GM23338 (cell line): ENCODE measurements around the gene NTRK3. TPM values are rescaled to one million over a fixed set of nuclear protein-coding genes. Genes with fewer than 3 reads are reported as not detected.

ENCODE experiments used
- ATAC-seq: fragments of 200-7000 bp; cut with Tn5 transposase; 3 replicates; pipeline ENCODE4 v1.9.1; 2020
- DNase-seq: peaks from one replicate; pipeline ENCODE4 v3.0.0-alpha.2; 2015; ENCODE audit warnings: low spot score
- H2AFZ ChIP-seq: fragments of 200-600 bp; sonication (generic); 2 replicates; pipeline ENCODE4 v1.8.0; 2016; ENCODE audit warnings: antibody characterized with exemption, mild to moderate bottlenecking, moderate library complexity
- H3F3A ChIP-seq: fragments of 200-600 bp; sonication (generic); replicated peaks from 2 replicates; pipeline ENCODE4 v1.8.0; 2017; ENCODE audit warnings: antibody characterized with exemption, mixed run types, low read depth
- H3K27ac ChIP-seq: fragments of 200-600 bp; sonication (generic); 2 replicates; pipeline ENCODE4 v1.6.1; 2016; ENCODE audit warnings: low read depth
- H3K27me3 ChIP-seq: fragments of 200-600 bp; sonication (generic); 2 replicates; pipeline ENCODE4 v1.8.0; 2016; ENCODE audit warnings: mild to moderate bottlenecking, mixed run types, moderate library complexity; ENCODE audit not compliant: insufficient read depth
- H3K36me3 ChIP-seq: fragments of 200-600 bp; sonication (generic); 2 replicates; pipeline ENCODE4 v1.8.0; 2016; ENCODE audit warnings: mild to moderate bottlenecking; ENCODE audit not compliant: insufficient read depth
- H3K4me1 ChIP-seq: fragments of 200-600 bp; sonication (generic); 2 replicates; pipeline ENCODE4 v1.8.0; 2016; ENCODE audit warnings: mild to moderate bottlenecking, moderate library complexity; ENCODE audit not compliant: insufficient read depth
- H3K4me2 ChIP-seq: fragments of 200-600 bp; sonication (generic); 2 replicates; pipeline ENCODE4 v1.7.1; 2017; ENCODE audit warnings: mixed run types
- H3K4me3 ChIP-seq: fragments of 200-600 bp; sonication (generic); 2 replicates; pipeline ENCODE4 v1.6.1; 2016; ENCODE audit warnings: mixed run types
- H3K79me2 ChIP-seq: fragments of 200-600 bp; sonication (generic); replicated peaks from 2 replicates; pipeline ENCODE4 v1.8.0; 2017; ENCODE audit warnings: mild to moderate bottlenecking; ENCODE audit not compliant: insufficient read depth
- H3K9me2 ChIP-seq: fragments of 200-600 bp; sonication (generic); 2 replicates; pipeline ENCODE4 v1.8.0; 2017; ENCODE audit not compliant: insufficient read depth
- H4K20me1 ChIP-seq: fragments of 200-600 bp; sonication (generic); replicated peaks from 2 replicates; pipeline ENCODE4 v1.8.0; 2017; ENCODE audit warnings: mild to moderate bottlenecking; ENCODE audit not compliant: insufficient read depth
- H3K27ac Mint-ChIP-seq: 2 replicates; pipeline ENCODE4 v1.8.0; 2020; ENCODE audit warnings: inconsistent platforms, mild to moderate bottlenecking, moderate library complexity, mixed read lengths
- H3K27me3 Mint-ChIP-seq: 3 replicates; pipeline ENCODE4 v1.8.0; 2022; ENCODE audit warnings: low read depth, mild to moderate bottlenecking, moderate library complexity, mixed read lengths, inconsistent platforms; ENCODE audit not compliant: insufficient read depth, poor library complexity
- H3K36me3 Mint-ChIP-seq: 3 replicates; pipeline ENCODE4 v1.8.0; 2021; ENCODE audit warnings: low read depth, mild to moderate bottlenecking, inconsistent platforms, moderate library complexity, mixed read lengths
- H3K4me1 Mint-ChIP-seq: 3 replicates; pipeline ENCODE4 v1.8.0; 2020; ENCODE audit warnings: mild to moderate bottlenecking, inconsistent platforms, mixed read lengths
- H3K4me3 Mint-ChIP-seq: 3 replicates; pipeline ENCODE4 v1.8.0; 2021; ENCODE audit warnings: moderate library complexity, mild to moderate bottlenecking, inconsistent platforms, mixed read lengths
- H3K9me3 Mint-ChIP-seq: 3 replicates; pipeline ENCODE4 v1.8.0; 2020; ENCODE audit warnings: moderate library complexity, mild to moderate bottlenecking, inconsistent platforms, mixed read lengths
- CREB1 ChIP-seq: fragments of 250-450 bp; sonication (Bioruptor Pico); IDR thresholded peaks from 2 replicates; pipeline ENCODE4 v1.5.0; 2020; ENCODE audit warnings: low read depth, mild to moderate bottlenecking, moderate library complexity
- ETS1 ChIP-seq: IDR thresholded peaks from 2 replicates; pipeline ENCODE4 v1.6.1; 2016; ENCODE audit warnings: antibody characterized with exemption
- EZH2phosphoT487 ChIP-seq: fragments of 200-600 bp; sonication (generic); IDR thresholded peaks from one replicate; pipeline ENCODE4 v1.8.1; 2018; ENCODE audit warnings: antibody characterized with exemption; ENCODE audit not compliant: unreplicated experiment
- JUNB ChIP-seq: IDR thresholded peaks from one replicate; pipeline ENCODE4 v1.6.1; 2016; ENCODE audit warnings: antibody characterized with exemption; ENCODE audit not compliant: unreplicated experiment
- NANOG ChIP-seq: IDR thresholded peaks from 2 replicates; pipeline ENCODE4 v1.6.1; 2016; ENCODE audit warnings: antibody characterized with exemption, borderline replicate concordance
- POLR2AphosphoS5 ChIP-seq: IDR thresholded peaks from 2 replicates; pipeline ENCODE4 v1.6.1; 2016; ENCODE audit warnings: antibody characterized with exemption, low read depth
- REST ChIP-seq: IDR thresholded peaks from one replicate; pipeline ENCODE4 v1.6.1; 2018; ENCODE audit warnings: antibody characterized with exemption; ENCODE audit not compliant: unreplicated experiment
- STAT1 ChIP-seq: IDR thresholded peaks from one replicate; pipeline ENCODE4 v1.6.1; 2016; ENCODE audit warnings: antibody characterized with exemption; ENCODE audit not compliant: unreplicated experiment
- ZNF114 ChIP-seq: fragments of 250-450 bp; sonication (Bioruptor Pico); IDR thresholded peaks from 2 replicates; pipeline ENCODE4 v1.5.0; 2020; ENCODE audit warnings: mild to moderate bottlenecking, moderate library complexity
- polyA plus RNA-seq: library from polyadenylated mRNA; unstranded; fragments of >200 nt; fragmentation: Nextera tagmentation; extraction: Ambion mirVana; gene quantifications from 2 replicates; pipeline ENCODE4 v1.2.1, GENCODE V29; 2016
- total RNA-seq: library from RNA; depleted of rRNA; stranded (reverse); fragments of >200 nt; shearing (Covaris generic); gene quantifications from 2 replicates; pipeline ENCODE4 v1.2.3, GENCODE V29; 2014

NTRK3 gene
- total and polyA plus RNA-seq, 2 experiments from 2014 or later: 3.1 to 5.3 TPM

- Histone ChIP-seq H3K27me3 (no peaks in the 10 kb centered on the region), H2AFZ (no peak overlapping the region), H3K4me3 (no peak overlapping the region), H3K79me2 (no peaks in the 10 kb centered on the region), H3F3A (no peaks in the 10 kb centered on the region), H3K4me2 (no peak overlapping the region), H3K4me1 (no peaks in the 10 kb centered on the region), H3K36me3 (no peaks in the 10 kb centered on the region), H3K27ac (no peak overlapping the region), H3K9me2 (0 out of 2 replicates have a peak, but pooled peaks cover 4% of the 10 kb centered on the region), H4K20me1 (no peaks in the 10 kb centered on the region)
- no peak overlapping the region for H3K27ac Mint-ChIP-seq
- H3K4me3 Mint-ChIP-seq: no peak overlapping the region
- ATAC-seq: no peak
- no peaks in the 10 kb centered on the region; the same call in 2 of the 3 replicates for H3K9me3 Mint-ChIP-seq
- H3K36me3 Mint-ChIP-seq: no peaks in the 10 kb centered on the region
- H3K27me3 Mint-ChIP-seq: peaks cover 4% of the 10 kb centered on the region
- TF ChIP-seq ZNF114 (CRISPR knock-in tag) (no peak), REST (no peak), POLR2AphosphoS5 (no peak), NANOG (no peak), CREB1 (CRISPR knock-in tag) (no peak), STAT1 (no peak), EZH2phosphoT487 (no peak)
- no peaks in the 10 kb centered on the region for H3K4me1 Mint-ChIP-seq
- DNase-seq: no peak
Observed at GRCh38 chr15:87947560-87947959, 309.0 kb downstream of the NTRK3 start.

GRCh38 chr15:87945246-87945645 is 311.3 kb downstream of the NTRK3 start:
- Histone ChIP-seq H2AFZ (no peak overlapping the region), H3K27ac (no peak overlapping the region), H3K4me1 (no peaks in the 10 kb centered on the region), H4K20me1 (no peaks in the 10 kb centered on the region), H3K27me3 (no peaks in the 10 kb centered on the region), H3K4me2 (no peak overlapping the region), H3K9me2 (0 out of 2 replicates have a peak, but pooled peaks cover 7% of the 10 kb centered on the region), H3F3A (no peaks in the 10 kb centered on the region), H3K79me2 (no peaks in the 10 kb centered on the region), H3K4me3 (no peak overlapping the region), H3K36me3 (no peaks in the 10 kb centered on the region)
- ATAC-seq (no peak), DNase-seq (no peak)
- Mint-ChIP-seq H3K27ac (no peak overlapping the region), H3K36me3 (no peaks in the 10 kb centered on the region), H3K9me3 (no peaks in the 10 kb centered on the region), H3K27me3 (peaks cover 4% of the 10 kb centered on the region), H3K4me3 (no peak overlapping the region), H3K4me1 (no peaks in the 10 kb centered on the region)
- TF ChIP-seq JUNB (no peak), ETS1 (no peak), POLR2AphosphoS5 (no peak), ZNF114 (CRISPR knock-in tag) (no peak)
